ENCODE measurements around the gene TECPR1. TPM values are rescaled to one million over a fixed set of nuclear protein-coding genes. Genes with fewer than 3 reads are reported as not detected.

Gene TECPR1
- total and polyA plus RNA-seq, 2 donors (not counting 1 experiment from before 2014, with no cell fraction given): 20.9 to 52.2 TPM

- H2AFZ ChIP-seq (ENCODE audit: insufficient read depth, low read depth, low read length, poor library complexity, severe bottlenecking): no peak overlapping the region
- H3K9ac ChIP-seq (ENCODE audit: low read length): no peak overlapping the region
- peaks cover 0 to 45% of the 10 kb centered on the region in 2 experiments for H3K36me3 ChIP-seq (replicated peaks in 1 of 2; ENCODE audit: control extremely low read depth in 1 of 2, control insufficient read depth in 1 of 2, extremely low read depth in 1 of 2, insufficient read depth in 2 of 2, low read length in 1 of 2)
- ChIA-PET POLR2A (no interaction called here), CTCF (no interaction called here)
- peaks cover 29% of the 10 kb centered on the region for H4K20me1 ChIP-seq (ENCODE audit: control insufficient read depth, insufficient read depth, low read length, poor library complexity, severe bottlenecking)
- H3K4me1 Mint-ChIP-seq: peaks cover 16% of the 10 kb centered on the region
- 95% methylated on average over 10 of the region's 15 CpGs for WGBS (ENCODE audit: insufficient coverage)
- no peaks in the 10 kb centered on the region for H3K9me3 ChIP-seq (ENCODE audit: control extremely low read depth in 1 of 3, control insufficient read depth in 2 of 3, insufficient read depth in 1 of 3, low read length in 2 of 3)
- H3K27ac Mint-ChIP-seq: no peak overlapping the region
- no peaks in the 10 kb centered on the region for H3K9me3 Mint-ChIP-seq (ENCODE audit: insufficient read depth)
- intact Hi-C loops (cut with micrococcal nuclease): no loop called here
- H3K27me3 Mint-ChIP-seq: no peaks in the 10 kb centered on the region
- no peak overlapping the region for H3K4me3 Mint-ChIP-seq
- no peak overlapping the region for H3K4me2 ChIP-seq (replicated peaks; ENCODE audit: low read depth, low read length, poor library complexity, severe bottlenecking)
- no peaks in the 10 kb centered on the region for H3K79me2 ChIP-seq (ENCODE audit: control insufficient read depth, insufficient read depth, low read length)
- no peak overlapping the region for H3K4me3 ChIP-seq (ENCODE audit: control extremely low read depth in 1 of 5, extremely low read depth in 1 of 5, insufficient read depth in 1 of 5, low read depth in 2 of 5, low read length in 4 of 5)
- TF ChIP-seq EZH2 (IDR thresholded peaks at IDR 0.05; ENCODE audit: borderline replicate concordance, insufficient read depth, low read depth, low read length, poor library complexity, severe bottlenecking) (no peak), CTCF (IDR thresholded peaks at IDR 0.05) (no peak)
- peaks cover 0 to 3% (median 0%) of the 10 kb centered on the region in 4 experiments for H3K27me3 ChIP-seq (replicated peaks in 1 of 4; ENCODE audit: control extremely low read depth in 1 of 4, control insufficient read depth in 3 of 4, insufficient read depth in 4 of 4, low read length in 3 of 4)
- peaks cover 14 to 18% of the 10 kb centered on the region in 2 donors for H3K4me1 ChIP-seq (ENCODE audit: control insufficient read depth in 2 of 2, insufficient read depth in 2 of 2, low read length in 2 of 2)
- no peak for DNase-seq
- ATAC-seq (ENCODE audit: low read depth): no peak
- no peak overlapping the region for H3K27ac ChIP-seq (ENCODE audit: low read length in 2 of 2)
Observed at GRCh38 chr7:98223351-98223897, 28.6 kb downstream of the TECPR1 start.

GRCh38 chr7:98222533-98223195 is 29.4 kb downstream of the TECPR1 start:
- no peak overlapping the region for H2AFZ ChIP-seq (ENCODE audit: insufficient read depth, low read depth, low read length, poor library complexity, severe bottlenecking)
- WGBS (ENCODE audit: insufficient coverage): 96% methylated on average over 30 of the region's 30 CpGs
- ATAC-seq (ENCODE audit: low read depth) (no peak), DNase-seq (no peak)
- H3K9ac ChIP-seq (ENCODE audit: low read length): no peak overlapping the region
- H3K4me3 ChIP-seq (ENCODE audit: control extremely low read depth in 1 of 5, extremely low read depth in 1 of 5, insufficient read depth in 1 of 5, low read depth in 2 of 5, low read length in 4 of 5): no peak overlapping the region
- Mint-ChIP-seq H3K4me1 (peaks cover 21% of the 10 kb centered on the region), H3K27ac (no peak overlapping the region), H3K4me3 (no peak overlapping the region), H3K27me3 (peaks cover 3% of the 10 kb centered on the region), H3K9me3 (ENCODE audit: insufficient read depth) (no peaks in the 10 kb centered on the region)
- no peaks in the 10 kb centered on the region for H3K9me3 ChIP-seq (ENCODE audit: control extremely low read depth in 1 of 3, control insufficient read depth in 2 of 3, insufficient read depth in 1 of 3, low read length in 2 of 3)
- no peak overlapping the region for H3K27ac ChIP-seq (ENCODE audit: low read length in 2 of 2)
- CTCF ChIA-PET: interaction anchor here (1.3 kb wide), 1 partner anchor 54 kb away, joined by 3 read pairs; no protein-coding TSS in a partner anchor
- peaks cover 37% of the 10 kb centered on the region for H4K20me1 ChIP-seq (ENCODE audit: control insufficient read depth, insufficient read depth, low read length, poor library complexity, severe bottlenecking)
- H3K79me2 ChIP-seq (ENCODE audit: control insufficient read depth, insufficient read depth, low read length): no peaks in the 10 kb centered on the region
- peaks cover 0 to 3% (median 0%) of the 10 kb centered on the region in 4 experiments for H3K27me3 ChIP-seq (replicated peaks in 1 of 4; ENCODE audit: control extremely low read depth in 1 of 4, control insufficient read depth in 3 of 4, insufficient read depth in 4 of 4, low read length in 3 of 4)
- no peak overlapping the region for H3K4me2 ChIP-seq (replicated peaks; ENCODE audit: low read depth, low read length, poor library complexity, severe bottlenecking)
- H3K36me3 ChIP-seq (replicated peaks in 1 of 2; ENCODE audit: control extremely low read depth in 1 of 2, control insufficient read depth in 1 of 2, extremely low read depth in 1 of 2, insufficient read depth in 2 of 2, low read length in 1 of 2): peaks cover 0 to 43% of the 10 kb centered on the region in 2 experiments
- POLR2A ChIA-PET: no interaction called here
- intact Hi-C loops (cut with micrococcal nuclease): no loop called here
- peaks cover 21 to 25% of the 10 kb centered on the region in 2 donors for H3K4me1 ChIP-seq (ENCODE audit: control insufficient read depth in 2 of 2, insufficient read depth in 2 of 2, low read length in 2 of 2)
- TF ChIP-seq CTCF (IDR thresholded peaks at IDR 0.05): no peak
- TF ChIP-seq EZH2 (IDR thresholded peaks at IDR 0.05; ENCODE audit: borderline replicate concordance, insufficient read depth, low read depth, low read length, poor library complexity, severe bottlenecking): no peak

Data from B cell (primary cell).